Measurements from ENCODE around the gene NUP93. TPM values are rescaled to one million over a fixed set of nuclear protein-coding genes. Genes with fewer than 3 reads are reported as not detected.

Gene NUP93
- polyA plus RNA-seq, 1 of the 3 experiments (the other 2 are of a cell fraction): 43.1 TPM

GRCh38 chr16:56684926-56685590 is 44.9 kb upstream of the NUP93 start:
- Histone ChIP-seq H3K27me3 (ENCODE audit: insufficient read depth) (no peaks in the 10 kb centered on the region), H3K79me2 (ENCODE audit: insufficient read depth) (peaks cover 9% of the 10 kb centered on the region; the same call in 1 of the 2 replicates), H4K20me1 (ENCODE audit: insufficient read depth) (no peaks in the 10 kb centered on the region), H3K4me2 (no peak overlapping the region), H2AFZ (ENCODE audit: low read depth) (no peak overlapping the region), H3K9me3 (no peaks in the 10 kb centered on the region), H3K4me1 (ENCODE audit: control insufficient read depth in 1 of 2, insufficient read depth in 2 of 2, low read depth in 1 of 2, low read length in 1 of 2) (peaks cover 0 to 26% of the 10 kb centered on the region in 2 experiments; a peak in 2 of 4 replicates), H3K27ac (ENCODE audit: low read depth in 2 of 2, low read length in 1 of 2) (no peak overlapping the region), H3K9ac (no peak overlapping the region), H3F3A (replicated peaks; ENCODE audit: insufficient read depth) (no peaks in the 10 kb centered on the region), H3K9me2 (no peaks in the 10 kb centered on the region), H3K4me3 (ENCODE audit: low read depth in 2 of 2, low read length in 1 of 2) (no peak overlapping the region), H3K36me3 (replicated peaks in 1 of 2; ENCODE audit: control insufficient read depth in 1 of 2, insufficient read depth in 2 of 2, low read length in 1 of 2) (no peaks in the 10 kb centered on the region)
- CTCF ChIA-PET: interaction anchor here (0.9 to 6.1 kb wide), 3 partner anchors 11 to 17 kb away, joined by 3 to 41 read pairs (median 3); no protein-coding TSS in a partner anchor
- DNase-seq: no peak
- WGBS (ENCODE audit: low lambda C conversion rate): 97% methylated on average over 3 of the region's 4 CpGs
- POLR2A ChIA-PET: no interaction called here
- TF ChIP-seq SMC3 (IDR thresholded peaks at IDR 0.05; ENCODE audit: low read depth, low read length): no peak

GRCh38 chr16:56686758-56687157 is 43.2 kb upstream of the NUP93 start:
- CTCF ChIA-PET: interaction anchor here (6.1 kb wide), 1 partner anchor 15 kb away, joined by 41 read pairs; no protein-coding TSS in a partner anchor
- no peaks in the 10 kb centered on the region for H3K27me3 ChIP-seq (ENCODE audit: insufficient read depth)
- TF ChIP-seq ELF1 (IDR thresholded peaks at IDR 0.05) (no peak), NRF1 (IDR thresholded peaks at IDR 0.05; ENCODE audit: low read depth, low read length) (no peak), TCF12 (IDR thresholded peaks at IDR 0.05) (no peak), MXI1 (IDR thresholded peaks at IDR 0.05; ENCODE audit: low read depth, low read length) (no peak), NFIC (IDR thresholded peaks at IDR 0.05; ENCODE audit: borderline replicate concordance) (no peak), CTCF (IDR thresholded peaks at IDR 0.05) (no peak), ZBTB33 (IDR thresholded peaks at IDR 0.05; ENCODE audit: borderline replicate concordance, low read depth) (no peak), RAD21 (IDR thresholded peaks at IDR 0.05; ENCODE audit: low read length) (no peak)

More at GRCh38 chr16:56686758-56687157, 43.2 kb upstream of the NUP93 start:
- WGBS (ENCODE audit: low lambda C conversion rate): 84% methylated on average over 7 of the region's 7 CpGs
- no peaks in the 10 kb centered on the region for H3K36me3 ChIP-seq (replicated peaks in 1 of 2; ENCODE audit: control insufficient read depth in 1 of 2, insufficient read depth in 2 of 2, low read length in 1 of 2)
- H3K9me3 ChIP-seq: no peaks in the 10 kb centered on the region
- no peak overlapping the region for H3K9ac ChIP-seq
- H3K27ac ChIP-seq (ENCODE audit: low read depth in 2 of 2, low read length in 1 of 2): no peak overlapping the region
- H4K20me1 ChIP-seq (ENCODE audit: insufficient read depth): no peaks in the 10 kb centered on the region
- DNase-seq: no peak
- no peak overlapping the region for H3K4me2 ChIP-seq
- H3K79me2 ChIP-seq (ENCODE audit: insufficient read depth): peaks cover 9% of the 10 kb centered on the region; the same call in 1 of the 2 replicates
- POLR2A ChIA-PET: no interaction called here
- H3K9me2 ChIP-seq: no peaks in the 10 kb centered on the region
- no peak overlapping the region for H3K4me3 ChIP-seq (ENCODE audit: low read depth in 2 of 2, low read length in 1 of 2)
- no peak overlapping the region for H2AFZ ChIP-seq (ENCODE audit: low read depth)
- H3K4me1 ChIP-seq (ENCODE audit: control insufficient read depth in 1 of 2, insufficient read depth in 2 of 2, low read depth in 1 of 2, low read length in 1 of 2): peaks cover 0 to 21% of the 10 kb centered on the region in 2 experiments; a peak in 2 of 4 replicates
- H3F3A ChIP-seq (replicated peaks; ENCODE audit: insufficient read depth): no peaks in the 10 kb centered on the region
